Upper lobe of left lung (tissue), 6 donors: ENCODE data around the gene C7orf33. TPM values are rescaled to one million over a fixed set of nuclear protein-coding genes. Genes with fewer than 3 reads are reported as not detected.

Source experiments
- ATAC-seq, 2 donors: fragments of 200-7000 bp; cut with Tn5 transposase; one replicate each; pipeline ENCODE4 v1.9.1; 2022; ENCODE audit warnings: mild to moderate bottlenecking in 2 of 2, moderate library complexity in 2 of 2; ENCODE audit not compliant: low FRiP score in 2 of 2
- DNase-seq, 2 donors: peaks; one replicate each; pipeline ENCODE4 v3.0.0-alpha.2; 2019 to 2020
- H3K27ac ChIP-seq, 4 donors: fragments of 200-600 bp; sonication (generic); one replicate each; pipeline ENCODE4 v1.5.1; 2016 to 2019
- H3K27me3 ChIP-seq, 4 donors: fragments of 200-600 bp; sonication (generic); one replicate each; pipeline ENCODE4 v1.5.1; 2017 to 2019
- H3K36me3 ChIP-seq, 4 donors: fragments of 200-600 bp; sonication (generic); one replicate each; pipeline ENCODE4 v1.5.1; 2016 to 2019
- H3K4me1 ChIP-seq, 4 donors: fragments of 200-600 bp; sonication (generic); one replicate each; pipeline ENCODE4 v1.5.1; 2018 to 2019
- H3K4me3 ChIP-seq, 4 donors: fragments of 200-600 bp; sonication (generic); one replicate each; pipeline ENCODE4 v1.5.1; 2017 to 2019; ENCODE audit warnings: mild to moderate bottlenecking in 2 of 4, moderate library complexity in 1 of 4
- H3K9me3 ChIP-seq, 4 donors: fragments of 200-600 bp; sonication (generic); one replicate each; pipeline ENCODE4 v1.5.1; 2018 to 2019
- EP300 ChIP-seq, 4 donors: sonication (generic); formaldehyde crosslinking; IDR thresholded peaks; one replicate each; pipeline ENCODE4 v1.5.1; 2017; ENCODE audit warnings: antibody characterized with exemption in 4 of 4, control low read depth in 2 of 4
- POLR2A ChIP-seq, 4 donors: fragments of 450-650 bp; IDR thresholded peaks; one replicate each; pipeline ENCODE4 v1.5.1; 2016 to 2017; ENCODE audit warnings: antibody characterized with exemption in 4 of 4, mild to moderate bottlenecking in 2 of 4
- POLR2AphosphoS5 ChIP-seq, 2 donors: sonication (generic); formaldehyde crosslinking; IDR thresholded peaks; one replicate each; pipeline ENCODE4 v1.5.1; 2017; ENCODE audit warnings: antibody characterized with exemption in 2 of 2
- WGBS, 2 donors: methylation state at CpG; one replicate each; pipeline ENCODE4 v1.1.5; 2017 to 2018; 5-methylcytosine and 5-hydroxymethylcytosine counted together
- total RNA-seq, 6 donors: library from RNA; depleted of rRNA in 4 of 6; stranded (reverse); fragments of >200 nt in 4 of 6; gene quantifications; one replicate each; pipeline versions ENCODE4 v1.1.0 to v1.2.1, GENCODE V29; 2016 to 2021
- TF ChIP-seq, protein P1 (sequence below), 6 experiments: fragments of 450-650 bp in 4 of 6; fragments of 200-600 bp in 2 of 6; sonication (generic) in 2 of 6; IDR thresholded peaks; one replicate each; pipeline ENCODE4 v1.5.1; 2016 to 2019; ENCODE audit warnings: antibody characterized with exemption in 6 of 6
- donor health status: DM: no; HTN: no; CAD: no; lungs with moderate emphysema.
- donor health status: DM: no; HTN: yes; CAD: no; lungs with severe emphysema.

Gene C7orf33
- total RNA-seq, 6 donors from 2014 or later = not detected

DNA sequence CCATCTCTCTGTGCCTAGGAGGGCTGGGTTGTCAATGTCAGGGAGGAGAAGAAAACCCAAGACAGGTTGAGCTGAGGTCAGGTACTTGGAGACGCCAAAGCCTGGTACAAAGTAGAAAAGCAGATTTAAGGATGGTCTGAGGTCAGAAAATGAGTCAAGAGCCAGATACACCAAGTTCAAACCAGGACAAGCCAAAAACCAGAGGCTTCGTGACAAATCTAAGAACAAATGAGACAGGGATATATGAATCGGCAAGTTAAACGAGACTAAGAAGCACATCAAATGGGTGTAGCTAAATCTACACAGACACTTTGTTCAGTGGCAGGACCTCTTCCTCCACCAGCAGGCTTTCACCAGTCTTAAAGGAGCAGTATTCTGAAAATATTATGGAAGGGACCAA lies 34.2 kb downstream of the C7orf33 start:
- DNase-seq (no peak), ATAC-seq (no peak)
- Histone ChIP-seq H3K4me3 (no peak overlapping the region), H3K36me3 (no peaks in the 10 kb centered on the region), H3K27me3 (no peaks in the 10 kb centered on the region), H3K9me3 (no peaks in the 10 kb centered on the region), H3K27ac (no peak overlapping the region), H3K4me1 (peaks cover 0 to 14% (median 0%) of the 10 kb centered on the region in 4 donors)
- TF ChIP-seq POLR2AphosphoS5 (IDR thresholded peaks at IDR 0.05) (no peak), EP300 (IDR thresholded peaks at IDR 0.05) (no peak), POLR2A (IDR thresholded peaks at IDR 0.05) (no peak)
- TF ChIP-seq, protein P1, sequence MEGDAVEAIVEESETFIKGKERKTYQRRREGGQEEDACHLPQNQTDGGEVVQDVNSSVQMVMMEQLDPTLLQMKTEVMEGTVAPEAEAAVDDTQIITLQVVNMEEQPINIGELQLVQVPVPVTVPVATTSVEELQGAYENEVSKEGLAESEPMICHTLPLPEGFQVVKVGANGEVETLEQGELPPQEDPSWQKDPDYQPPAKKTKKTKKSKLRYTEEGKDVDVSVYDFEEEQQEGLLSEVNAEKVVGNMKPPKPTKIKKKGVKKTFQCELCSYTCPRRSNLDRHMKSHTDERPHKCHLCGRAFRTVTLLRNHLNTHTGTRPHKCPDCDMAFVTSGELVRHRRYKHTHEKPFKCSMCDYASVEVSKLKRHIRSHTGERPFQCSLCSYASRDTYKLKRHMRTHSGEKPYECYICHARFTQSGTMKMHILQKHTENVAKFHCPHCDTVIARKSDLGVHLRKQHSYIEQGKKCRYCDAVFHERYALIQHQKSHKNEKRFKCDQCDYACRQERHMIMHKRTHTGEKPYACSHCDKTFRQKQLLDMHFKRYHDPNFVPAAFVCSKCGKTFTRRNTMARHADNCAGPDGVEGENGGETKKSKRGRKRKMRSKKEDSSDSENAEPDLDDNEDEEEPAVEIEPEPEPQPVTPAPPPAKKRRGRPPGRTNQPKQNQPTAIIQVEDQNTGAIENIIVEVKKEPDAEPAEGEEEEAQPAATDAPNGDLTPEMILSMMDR (IDR thresholded peaks at IDR 0.05) = no peak
- 56 to 65% methylated on average over 4 of the region's 4 CpGs for WGBS, 2 donors

DNA sequence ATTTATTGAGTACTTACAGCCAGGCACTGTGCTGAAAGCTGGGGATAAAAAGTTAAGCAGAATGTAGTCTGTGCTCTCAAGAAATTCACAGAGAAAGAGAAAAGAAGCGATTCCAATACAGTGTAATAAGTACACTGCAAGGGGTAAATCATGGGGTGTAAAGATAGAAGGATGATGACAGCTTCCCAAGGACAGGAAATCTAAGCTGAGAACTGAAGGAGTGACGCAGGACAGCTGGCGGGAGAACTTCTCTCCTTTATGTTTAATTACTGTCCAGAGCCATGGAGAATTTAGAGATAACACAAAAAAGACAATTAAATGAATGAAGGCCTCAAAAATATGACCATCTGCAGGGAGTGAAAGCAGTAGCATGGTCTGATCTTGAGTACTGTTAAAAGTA lies 34.8 kb downstream of the C7orf33 start:
- ATAC-seq (no peak), DNase-seq (no peak)
- TF ChIP-seq, protein P1 (IDR thresholded peaks at IDR 0.05) = no peak
- TF ChIP-seq EP300 (IDR thresholded peaks at IDR 0.05) = no peak
- Histone ChIP-seq H3K27ac (no peak overlapping the region), H3K9me3 (no peaks in the 10 kb centered on the region), H3K4me1 (peaks cover 0 to 14% (median 0%) of the 10 kb centered on the region in 4 donors), H3K36me3 (no peaks in the 10 kb centered on the region), H3K27me3 (no peaks in the 10 kb centered on the region), H3K4me3 (no peak overlapping the region)
- 78 to 80% methylated on average over 3 of the region's 3 CpGs for WGBS, 2 donors

DNA sequence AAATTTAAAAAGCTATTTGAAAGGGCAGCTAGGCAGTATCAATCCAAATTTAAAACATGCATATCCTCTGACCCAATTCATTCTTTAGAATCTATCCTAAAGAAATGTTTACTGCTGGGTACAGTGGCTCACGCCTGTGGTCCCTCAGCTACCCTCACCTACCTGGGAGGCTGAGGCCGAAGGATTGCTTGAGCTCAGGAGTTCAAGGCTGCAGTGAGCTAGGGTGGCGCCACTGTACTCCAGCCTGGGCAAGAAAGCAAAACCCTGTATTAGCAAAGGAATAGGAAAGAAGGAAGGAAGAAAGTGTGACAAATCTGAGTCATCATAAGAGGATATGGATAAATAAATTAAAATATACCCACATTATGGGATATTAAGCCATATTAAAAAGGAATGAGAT lies 36.3 kb downstream of the C7orf33 start:
- Histone ChIP-seq H3K27ac (no peak overlapping the region), H3K9me3 (no peaks in the 10 kb centered on the region), H3K4me1 (peaks cover 0 to 9% (median 0%) of the 10 kb centered on the region in 4 donors), H3K27me3 (no peaks in the 10 kb centered on the region), H3K4me3 (no peak overlapping the region), H3K36me3 (no peaks in the 10 kb centered on the region)
- WGBS, 2 donors = 90 to 93% methylated on average over 3 of the region's 3 CpGs
- no peak for ATAC-seq
- no peak for TF ChIP-seq POLR2AphosphoS5 (IDR thresholded peaks at IDR 0.05)
- TF ChIP-seq POLR2A (IDR thresholded peaks at IDR 0.05) = no peak
- TF ChIP-seq, protein P1 (IDR thresholded peaks at IDR 0.05) = no peak
- no peak for TF ChIP-seq EP300 (IDR thresholded peaks at IDR 0.05)
- DNase-seq = no peak

DNA sequence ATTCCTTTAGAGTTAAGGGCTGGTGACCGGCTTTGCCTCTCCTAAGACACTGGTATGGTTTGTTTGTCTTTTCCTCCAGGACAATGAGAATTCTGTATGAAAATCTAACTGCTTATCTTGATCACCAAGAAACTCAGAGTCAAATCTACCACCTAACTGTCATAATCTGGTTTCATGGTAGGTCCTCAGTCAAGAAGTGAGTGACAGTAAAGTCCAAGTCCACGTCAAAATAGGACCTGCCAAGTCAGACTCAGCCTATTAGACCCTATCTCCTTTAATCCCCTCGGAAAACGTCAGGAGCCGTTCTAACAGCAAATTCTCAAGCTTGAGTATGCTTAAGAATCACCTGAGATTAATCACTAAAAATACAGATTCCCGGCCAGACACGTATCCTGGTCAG lies 37.4 kb downstream of the C7orf33 start:
- no peaks in the 10 kb centered on the region for H3K36me3 ChIP-seq
- no peak overlapping the region for H3K4me3 ChIP-seq
- no peaks in the 10 kb centered on the region for H3K9me3 ChIP-seq
- H3K27me3 ChIP-seq = no peaks in the 10 kb centered on the region
- no peak for ATAC-seq
- no peak for DNase-seq
- 77 to 78% methylated on average over 5 to 7 of the region's 7 CpGs for WGBS, 2 donors
- H3K27ac ChIP-seq = no peak overlapping the region
- peaks cover 0 to 9% (median 0%) of the 10 kb centered on the region in 4 donors for H3K4me1 ChIP-seq
- TF ChIP-seq EP300 (IDR thresholded peaks at IDR 0.05) (no peak), POLR2A (IDR thresholded peaks at IDR 0.05) (no peak), POLR2AphosphoS5 (IDR thresholded peaks at IDR 0.05) (no peak)
- TF ChIP-seq, protein P1 (IDR thresholded peaks at IDR 0.05) = no peak

DNA sequence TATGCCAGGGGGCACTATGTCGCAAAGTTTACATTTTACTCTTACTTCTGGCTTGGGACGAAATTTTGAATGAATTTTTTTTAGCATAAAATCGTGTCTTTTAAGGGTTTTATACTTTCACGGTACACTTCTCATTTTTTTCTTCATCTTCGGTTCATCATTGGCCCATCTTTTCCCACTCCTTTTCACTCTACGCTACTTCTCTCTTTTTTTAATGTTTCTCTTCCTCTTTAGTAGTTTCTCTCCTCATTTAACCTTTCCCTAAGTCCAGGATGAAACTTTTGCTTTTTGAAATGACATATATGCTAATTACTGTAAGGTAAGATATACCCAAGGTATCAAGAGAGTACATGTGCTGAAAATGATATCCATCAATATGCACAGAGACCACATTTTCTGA lies 39.5 kb downstream of the C7orf33 start:
- Histone ChIP-seq H3K27me3 (no peaks in the 10 kb centered on the region), H3K27ac (no peak overlapping the region), H3K4me1 (no peaks in the 10 kb centered on the region), H3K4me3 (no peak overlapping the region), H3K9me3 (no peaks in the 10 kb centered on the region), H3K36me3 (no peaks in the 10 kb centered on the region)
- ATAC-seq = no peak
- TF ChIP-seq POLR2A (IDR thresholded peaks at IDR 0.05) = no peak
- TF ChIP-seq EP300 (IDR thresholded peaks at IDR 0.05) = no peak
- TF ChIP-seq POLR2AphosphoS5 (IDR thresholded peaks at IDR 0.05) = no peak
- TF ChIP-seq, protein P1 (IDR thresholded peaks at IDR 0.05) = no peak
- DNase-seq = no peak
- 67 to 75% methylated on average over 6 of the region's 6 CpGs for WGBS, 2 donors
